GM12878 (cell line): Measurements from ENCODE around the gene PMM1. TPM values are rescaled to one million over a fixed set of nuclear protein-coding genes. Genes with fewer than 3 reads are reported as not detected.

Source experiments
- BHLHE40 ChIP-seq, 2 experiments: fragments of 450-650 bp in 1 of 2; IDR thresholded peaks; 2 replicates each; pipeline ENCODE4 v1.6.1; 2011 to 2017; ENCODE audit warnings: low read depth in 2 of 2, borderline replicate concordance in 1 of 2, improper control_type of control experiment in 1 of 2, low read length in 1 of 2, mild to moderate bottlenecking in 1 of 2
- CBFB ChIP-seq: IDR thresholded peaks from 2 replicates; pipeline ENCODE4 v1.6.1; 2016; ENCODE audit warnings: antibody characterized with exemption, low read depth
- GATAD2B ChIP-seq: fragments of 450-650 bp; conservative IDR thresholded peaks from 2 replicates; pipeline ENCODE4 v1.6.1; 2017; ENCODE audit warnings: low read depth, mild to moderate bottlenecking, moderate library complexity
- NFXL1 ChIP-seq: fragments of 450-650 bp; IDR thresholded peaks from 2 replicates; pipeline ENCODE4 v1.6.1; 2017; ENCODE audit warnings: antibody characterized with exemption, mild to moderate bottlenecking, borderline replicate concordance
- NR2F1 ChIP-seq: fragments of 450-650 bp; conservative IDR thresholded peaks from 2 replicates; pipeline ENCODE4 v1.6.1; 2017; ENCODE audit warnings: mild to moderate bottlenecking
- PAX5 ChIP-seq: IDR thresholded peaks from 2 replicates; pipeline ENCODE4 v1.6.1; 2011; ENCODE audit warnings: low read depth, low read length, borderline replicate concordance
- PML ChIP-seq: IDR thresholded peaks from 2 replicates; pipeline ENCODE4 v1.6.1; 2012; ENCODE audit warnings: low read length, inconsistent platforms
- RFX5 ChIP-seq: IDR thresholded peaks from 2 replicates; pipeline ENCODE4 v1.6.1; 2011; ENCODE audit warnings: low read depth, low read length, improper control_type of control experiment
- SMC3 ChIP-seq: IDR thresholded peaks from 2 replicates; pipeline ENCODE4 v1.6.1; 2011; ENCODE audit warnings: low read length, improper control_type of control experiment, borderline replicate concordance
- SPI1 ChIP-seq: IDR thresholded peaks from 2 replicates; pipeline ENCODE4 v1.6.1; 2011; ENCODE audit warnings: low read depth, mild to moderate bottlenecking, low read length, moderate library complexity, borderline replicate concordance; ENCODE audit not compliant: insufficient read depth
- TAF1 ChIP-seq: IDR thresholded peaks from 2 replicates; pipeline ENCODE4 v1.6.1; 2011; ENCODE audit warnings: mild to moderate bottlenecking, low read depth, low read length, borderline replicate concordance
- polyA plus RNA-seq, 11 experiments: library from polyadenylated mRNA; depleted of rRNA in 4 of 11; unstranded in 6 of 11; stranded (reverse) in 5 of 11; fragments of >200 nt; fragmentation: Nextera tagmentation in 4 of 11; fragmentation: Illumina TruSeq in 1 of 11; extraction: Ambion mirVana in 4 of 11; extraction: Trizol in 1 of 11; gene quantifications; 1 replicate in 1 of 11; 2 replicates in 10 of 11; pipeline versions ENCODE4 v1.2.1 to v1.2.3, GENCODE V29; 2011 to 2016; ENCODE audit warnings: inconsistent platforms in 2 of 11, missing spikeins in 2 of 11, low read depth in 1 of 11
- total RNA-seq, 4 experiments: library from RNA; depleted of rRNA in 3 of 4; stranded (reverse); fragments of >200 nt in 3 of 4; fragmentation: Illumina TruSeq in 1 of 4; extraction: Trizol in 1 of 4; gene quantifications; 2 replicates each; pipeline versions ENCODE4 v1.2.1 to v1.2.3, GENCODE V29; 2013 to 2021
- TF ChIP-seq, protein P1 (sequence below): fragments of 450-650 bp; IDR thresholded peaks from 2 replicates; pipeline ENCODE4 v1.6.1; 2014; ENCODE audit warnings: mild to moderate bottlenecking

Gene PMM1
- total and polyA plus RNA-seq, 10 of the 15 experiments (the other 5 are each of a cell fraction or from before 2014, with no cell fraction given) = 8.2 to 32.2 (median 16.9) TPM

DNA sequence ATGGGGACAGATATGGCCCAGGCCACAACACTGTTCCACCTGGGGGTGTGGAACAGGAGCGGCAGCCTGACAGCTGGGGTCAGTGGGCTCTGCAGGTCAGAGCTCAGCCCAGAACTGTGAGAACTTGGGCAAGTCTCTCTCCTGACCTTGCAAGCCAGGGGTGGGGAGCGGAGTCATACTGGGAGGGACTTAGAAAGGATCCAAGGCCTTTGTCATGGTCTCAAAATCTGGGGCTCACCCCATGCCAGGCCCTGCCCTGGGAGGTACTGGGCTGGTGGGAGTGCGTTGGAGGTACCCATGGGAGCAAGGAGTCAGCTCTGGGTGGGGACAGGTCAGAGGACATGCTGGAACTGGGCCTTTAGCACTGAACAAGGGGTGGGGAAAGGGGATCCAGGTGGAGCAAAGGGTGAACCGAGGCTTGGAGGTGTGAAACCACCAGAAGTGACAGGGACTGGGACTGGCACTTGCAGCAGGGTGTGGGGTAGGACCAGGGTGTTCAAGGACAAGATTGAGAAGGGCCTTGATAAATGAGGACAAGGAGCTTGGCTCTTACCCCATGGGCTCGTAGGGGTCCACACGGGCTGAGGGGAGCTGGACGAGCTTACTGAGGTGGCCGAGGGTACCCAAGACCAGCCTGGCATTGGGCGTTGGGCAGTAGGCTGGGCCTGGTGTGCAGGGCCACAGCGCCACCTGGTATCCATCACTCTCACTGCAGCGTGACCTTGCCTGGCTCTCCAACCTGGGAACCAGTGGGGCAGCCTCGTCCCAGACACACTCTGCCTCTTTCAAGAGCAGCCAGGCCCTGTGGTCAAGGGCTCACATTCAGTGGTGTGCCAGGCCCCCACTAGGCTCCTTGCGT is 7.4 kb upstream of the PMM1 start (continued):
- TF ChIP-seq BHLHE40 (IDR thresholded peaks at IDR 0.05; ENCODE audit: borderline replicate concordance in 1 of 2, low read depth in 2 of 2, low read length in 1 of 2) (peak in 1 of 2 experiments; percentile 24; a peak in 1 of 4 replicates), NR2F1 (0 out of 2 replicates have a peak, but pooled peaks have one; percentile 30), GATAD2B (no peak), CBFB (no peak), PAX5 (0 out of 2 replicates have a peak, but pooled peaks have one; percentile 37), NFXL1 (no peak), RFX5 (no peak), PML (no peak), TAF1 (no peak), SMC3 (peak; percentile 47; the same call in 1 of the 2 replicates), SPI1 (no peak)
- TF ChIP-seq, protein P1, sequence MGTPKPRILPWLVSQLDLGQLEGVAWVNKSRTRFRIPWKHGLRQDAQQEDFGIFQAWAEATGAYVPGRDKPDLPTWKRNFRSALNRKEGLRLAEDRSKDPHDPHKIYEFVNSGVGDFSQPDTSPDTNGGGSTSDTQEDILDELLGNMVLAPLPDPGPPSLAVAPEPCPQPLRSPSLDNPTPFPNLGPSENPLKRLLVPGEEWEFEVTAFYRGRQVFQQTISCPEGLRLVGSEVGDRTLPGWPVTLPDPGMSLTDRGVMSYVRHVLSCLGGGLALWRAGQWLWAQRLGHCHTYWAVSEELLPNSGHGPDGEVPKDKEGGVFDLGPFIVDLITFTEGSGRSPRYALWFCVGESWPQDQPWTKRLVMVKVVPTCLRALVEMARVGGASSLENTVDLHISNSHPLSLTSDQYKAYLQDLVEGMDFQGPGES = no peak
